SK-N-SH (cell line): ENCODE data around the gene TXNDC11. TPM values are rescaled to one million over a fixed set of nuclear protein-coding genes. Genes with fewer than 3 reads are reported as not detected.
A peak's percentile ranks its signal among the peaks of the same experiment; 100 is the strongest.

Experiments
- CTCF ChIA-PET: fragments of 300-600, 350-600 bp; formaldehyde crosslinking; extraction: SDS; loops from one replicate; lab custom pipeline; 2021; lab: Yijun Ruan, JAX
- POLR2A ChIA-PET: fragments of 350-600 bp; sonication (Branson Sonifier 250); formaldehyde crosslinking; extraction: SDS; loops from one replicate; lab custom pipeline; 2020; ENCODE audit warnings: antibody characterized with exemption, inconsistent platforms; lab: Yijun Ruan, JAX
- DNase-seq: peaks from one replicate; pipeline ENCODE4 v3.0.0; 2012
- H2AFZ ChIP-seq: fragments of 200-600 bp; sonication (generic); 2 replicates; pipeline ENCODE4 v1.8.1; 2016; ENCODE audit warnings: antibody characterized with exemption, mild to moderate bottlenecking, low read depth
- H3F3A ChIP-seq: fragments of 200-600 bp; sonication (generic); replicated peaks from 2 replicates; pipeline ENCODE3; 2016; ENCODE audit warnings: antibody characterized with exemption, mild to moderate bottlenecking; ENCODE audit not compliant: insufficient read depth
- H3K27ac ChIP-seq, 2 experiments: fragments of 200-500 bp in 1 of 2; fragments of 200-600 bp in 1 of 2; sonication (Bioruptor generic) in 1 of 2; sonication (generic), shearing (Covaris generic) in 1 of 2; 2 replicates each; pipeline versions ENCODE4 v1.5.1 to v1.6.1; 2014 to 2016; ENCODE audit warnings: low read depth in 2 of 2, inconsistent platforms in 1 of 2, low read length in 1 of 2, mild to moderate bottlenecking in 1 of 2, mixed read lengths in 1 of 2
- H3K27me3 ChIP-seq: fragments of 200-600 bp; sonication (generic), shearing (Covaris generic); 2 replicates; pipeline ENCODE4 v1.6.1; 2016; ENCODE audit warnings: mixed run types; ENCODE audit not compliant: insufficient read depth
- H3K36me3 ChIP-seq, 2 experiments: fragments of 200-500 bp in 1 of 2; fragments of 200-600 bp in 1 of 2; sonication (Bioruptor generic) in 1 of 2; sonication (generic) in 1 of 2; replicated peaks in 1 of 2; 2 replicates each; pipeline versions ENCODE3 to v1.5.1; 2014 to 2016; ENCODE audit warnings: low read length in 1 of 2, mild to moderate bottlenecking in 1 of 2; ENCODE audit not compliant: insufficient read depth in 2 of 2, control insufficient read depth in 1 of 2
- H3K4me1 ChIP-seq, 2 experiments: fragments of 200-500 bp in 1 of 2; fragments of 200-600 bp in 1 of 2; sonication (Bioruptor generic) in 1 of 2; sonication (generic), shearing (Covaris generic) in 1 of 2; 2 replicates each; pipeline versions ENCODE4 v1.5.1 to v1.6.1; 2014 to 2016; ENCODE audit warnings: low read depth in 1 of 2, low read length in 1 of 2, mixed run types in 1 of 2; ENCODE audit not compliant: insufficient read depth in 2 of 2, control insufficient read depth in 1 of 2
- H3K4me2 ChIP-seq: fragments of 200-600 bp; sonication (generic), shearing (Covaris generic); 2 replicates; pipeline ENCODE4 v1.6.1; 2017; ENCODE audit warnings: mixed run types
- H3K4me3 ChIP-seq, 2 experiments: fragments of 200-500 bp in 1 of 2; fragments of 200-600 bp in 1 of 2; sonication (Bioruptor generic) in 1 of 2; sonication (generic), shearing (Covaris generic) in 1 of 2; 2 replicates each; pipeline versions ENCODE4 v1.5.1 to v1.8.1; 2014 to 2016; ENCODE audit warnings: low read depth in 2 of 2, inconsistent platforms in 1 of 2, low read length in 1 of 2, mild to moderate bottlenecking in 1 of 2, mixed read lengths in 1 of 2, moderate library complexity in 1 of 2
- H3K79me2 ChIP-seq: fragments of 200-600 bp; sonication (generic); 2 replicates; pipeline ENCODE4 v1.8.1; 2017; ENCODE audit warnings: mild to moderate bottlenecking; ENCODE audit not compliant: insufficient read depth
- H3K9ac ChIP-seq: fragments of 200-600 bp; sonication (generic); 2 replicates; pipeline ENCODE4 v1.6.1; 2017; ENCODE audit warnings: mixed run types
- H3K9me2 ChIP-seq: fragments of 200-600 bp; sonication (generic); 2 replicates; pipeline ENCODE4 v1.6.1; 2017; ENCODE audit warnings: mixed run types
- H3K9me3 ChIP-seq: fragments of 200-600 bp; sonication (generic); 2 replicates; pipeline ENCODE4 v1.6.1; 2017; ENCODE audit warnings: mixed run types, mild to moderate bottlenecking, moderate library complexity
- H4K20me1 ChIP-seq: fragments of 200-600 bp; sonication (generic); 2 replicates; pipeline ENCODE4 v1.6.1; 2017; ENCODE audit warnings: mild to moderate bottlenecking, mixed run types; ENCODE audit not compliant: insufficient read depth
- EP300 ChIP-seq, 2 experiments: IDR thresholded peaks; 2 replicates each; pipeline versions ENCODE4 v1.4.0 to v1.6.1; 2012; ENCODE audit warnings: borderline replicate concordance in 1 of 2, low read depth in 1 of 2, low read length in 1 of 2
- EZH2phosphoT487 ChIP-seq: fragments of 200-600 bp; sonication (generic); IDR thresholded peaks from 2 replicates; pipeline ENCODE4 v1.6.1; 2017; ENCODE audit warnings: low read depth, mixed run types, mild to moderate bottlenecking, antibody characterized with exemption, moderate library complexity, borderline replicate concordance
- FOSL2 ChIP-seq: IDR thresholded peaks from 2 replicates; pipeline ENCODE4 v1.4.0; 2012; ENCODE audit warnings: low read depth, mild to moderate bottlenecking, moderate library complexity, borderline replicate concordance
- FOXJ3 ChIP-seq: sonication (generic); formaldehyde crosslinking; IDR thresholded peaks from 2 replicates; pipeline ENCODE4 v1.5.1; 2020; ENCODE audit warnings: mild to moderate bottlenecking, missing genetic modification reagents
- FOXM1 ChIP-seq: IDR thresholded peaks from 2 replicates; pipeline ENCODE4 v1.4.0; 2012; ENCODE audit warnings: low read depth, mild to moderate bottlenecking
- GATA2 ChIP-seq: sonication (generic); formaldehyde crosslinking; IDR thresholded peaks from 2 replicates; pipeline ENCODE4 v1.5.0; 2020; ENCODE audit warnings: mild to moderate bottlenecking, missing genetic modification reagents
- MEF2A ChIP-seq: IDR thresholded peaks from 2 replicates; pipeline ENCODE4 v1.4.0; 2012; ENCODE audit warnings: low read depth, borderline replicate concordance
- NFIC ChIP-seq: IDR thresholded peaks from 2 replicates; pipeline ENCODE4 v1.4.0; 2012; ENCODE audit warnings: borderline replicate concordance
- NRF1 ChIP-seq: IDR thresholded peaks from 2 replicates; pipeline ENCODE4 v1.6.1; 2012; ENCODE audit warnings: low read depth, mild to moderate bottlenecking, low read length
- POLR2AphosphoS5 ChIP-seq: IDR thresholded peaks from 2 replicates; pipeline ENCODE4 v1.6.1; 2012; ENCODE audit warnings: low read depth, low read length
- RFX5 ChIP-seq: IDR thresholded peaks from 2 replicates; pipeline ENCODE4 v1.6.1; 2012; ENCODE audit warnings: mild to moderate bottlenecking, improper control_type of control experiment, low read length
- RXRA ChIP-seq: IDR thresholded peaks from 2 replicates; pipeline ENCODE4 v1.4.0; 2012; ENCODE audit warnings: low read depth, mild to moderate bottlenecking, borderline replicate concordance
- SMC3 ChIP-seq: IDR thresholded peaks from 2 replicates; pipeline ENCODE4 v1.6.1; 2012; ENCODE audit warnings: low read depth, low read length, improper control_type of control experiment
- WGBS: methylation state at CpG from one replicate; pipeline ENCODE4 v1.1.6; 2017; ENCODE audit warnings: low lambda C conversion rate; 5-methylcytosine and 5-hydroxymethylcytosine counted together
- polyA plus RNA-seq, 3 experiments: library from polyadenylated mRNA; depleted of rRNA; stranded (reverse); fragments of >200 nt; gene quantifications; 2 replicates each; pipeline ENCODE4 v1.2.3, GENCODE V29; 2012
- TF ChIP-seq, protein P1 (sequence below): fragments of 200-600 bp; sonication (generic); IDR thresholded peaks from 2 replicates; pipeline ENCODE4 v1.6.1; 2017; ENCODE audit warnings: antibody characterized with exemption, mild to moderate bottlenecking, moderate library complexity
- TF ChIP-seq, protein P2 (sequence below): IDR thresholded peaks from 2 replicates; pipeline ENCODE4 v1.4.0; 2012; ENCODE audit warnings: low read depth, borderline replicate concordance

The TXNDC11 gene
- polyA plus RNA-seq, 1 of the 3 experiments (the other 2 are of a cell fraction): 37.0 TPM

DNA sequence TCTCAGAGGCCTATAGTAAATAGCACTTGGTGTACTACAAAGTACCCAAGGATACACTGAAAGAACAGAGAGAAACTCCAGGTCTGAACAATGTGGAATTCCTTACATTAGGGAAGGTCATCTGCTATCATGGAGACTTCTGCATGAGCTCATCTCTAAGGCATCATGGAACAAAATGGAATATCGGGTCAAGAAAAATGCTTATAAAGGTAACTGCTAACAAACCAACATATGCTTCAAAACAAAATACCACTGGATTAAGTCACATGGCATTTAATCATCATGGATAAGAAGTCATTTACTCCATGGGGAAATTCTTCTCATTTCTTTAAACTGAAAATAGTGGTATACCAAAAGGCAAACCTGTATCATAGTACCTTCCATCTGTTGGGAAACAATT, 34.2 kb downstream of the TXNDC11 start:
- ChIA-PET POLR2A (no interaction called here), CTCF (interaction anchor here (0.8 to 2.4 kb wide), 5 partner anchors 33 to 744 kb away, joined by 3 to 15 read pairs (median 3); partner anchors contain the start of gene ZC3H7A)
- Histone ChIP-seq H3K27ac (peak overlapping the region in 1 of 2 experiments; percentile 57; a peak in 2 of 4 replicates), H3K4me3 (no peak overlapping the region), H3K4me1 (peaks cover 6% of the 10 kb centered on the region in 2 experiments; a peak in 2 of 4 replicates), H4K20me1 (peaks cover 7% of the 10 kb centered on the region; the same call in 1 of the 2 replicates), H3K9ac (no peak overlapping the region), H3K4me2 (peak overlapping the region; percentile 34; the same call in 1 of the 2 replicates), H2AFZ (no peak overlapping the region), H3K9me3 (no peaks in the 10 kb centered on the region), H3K27me3 (no peaks in the 10 kb centered on the region), H3F3A (peaks cover 10% of the 10 kb centered on the region), H3K9me2 (no peaks in the 10 kb centered on the region), H3K79me2 (peaks cover 54% of the 10 kb centered on the region), H3K36me3 (peaks cover 16 to 52% of the 10 kb centered on the region in 2 experiments)
- WGBS: 76% methylated on average over 1 of the region's 1 CpG
- TF ChIP-seq NRF1 (no peak), MEF2A (no peak), POLR2AphosphoS5 (no peak), SMC3 (no peak), NFIC (no peak), EZH2phosphoT487 (no peak), RFX5 (no peak), FOXM1 (no peak), RXRA (no peak), EP300 (IDR thresholded peaks at IDR 0.05; ENCODE audit: borderline replicate concordance in 1 of 2, low read depth in 1 of 2, low read length in 1 of 2) (no peak), GATA2 (CRISPR knock-in tag) (no peak), FOXJ3 (CRISPR knock-in tag) (no peak), FOSL2 (no peak)
- TF ChIP-seq, protein P1, sequence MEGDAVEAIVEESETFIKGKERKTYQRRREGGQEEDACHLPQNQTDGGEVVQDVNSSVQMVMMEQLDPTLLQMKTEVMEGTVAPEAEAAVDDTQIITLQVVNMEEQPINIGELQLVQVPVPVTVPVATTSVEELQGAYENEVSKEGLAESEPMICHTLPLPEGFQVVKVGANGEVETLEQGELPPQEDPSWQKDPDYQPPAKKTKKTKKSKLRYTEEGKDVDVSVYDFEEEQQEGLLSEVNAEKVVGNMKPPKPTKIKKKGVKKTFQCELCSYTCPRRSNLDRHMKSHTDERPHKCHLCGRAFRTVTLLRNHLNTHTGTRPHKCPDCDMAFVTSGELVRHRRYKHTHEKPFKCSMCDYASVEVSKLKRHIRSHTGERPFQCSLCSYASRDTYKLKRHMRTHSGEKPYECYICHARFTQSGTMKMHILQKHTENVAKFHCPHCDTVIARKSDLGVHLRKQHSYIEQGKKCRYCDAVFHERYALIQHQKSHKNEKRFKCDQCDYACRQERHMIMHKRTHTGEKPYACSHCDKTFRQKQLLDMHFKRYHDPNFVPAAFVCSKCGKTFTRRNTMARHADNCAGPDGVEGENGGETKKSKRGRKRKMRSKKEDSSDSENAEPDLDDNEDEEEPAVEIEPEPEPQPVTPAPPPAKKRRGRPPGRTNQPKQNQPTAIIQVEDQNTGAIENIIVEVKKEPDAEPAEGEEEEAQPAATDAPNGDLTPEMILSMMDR: no peak
- TF ChIP-seq, protein P2, sequence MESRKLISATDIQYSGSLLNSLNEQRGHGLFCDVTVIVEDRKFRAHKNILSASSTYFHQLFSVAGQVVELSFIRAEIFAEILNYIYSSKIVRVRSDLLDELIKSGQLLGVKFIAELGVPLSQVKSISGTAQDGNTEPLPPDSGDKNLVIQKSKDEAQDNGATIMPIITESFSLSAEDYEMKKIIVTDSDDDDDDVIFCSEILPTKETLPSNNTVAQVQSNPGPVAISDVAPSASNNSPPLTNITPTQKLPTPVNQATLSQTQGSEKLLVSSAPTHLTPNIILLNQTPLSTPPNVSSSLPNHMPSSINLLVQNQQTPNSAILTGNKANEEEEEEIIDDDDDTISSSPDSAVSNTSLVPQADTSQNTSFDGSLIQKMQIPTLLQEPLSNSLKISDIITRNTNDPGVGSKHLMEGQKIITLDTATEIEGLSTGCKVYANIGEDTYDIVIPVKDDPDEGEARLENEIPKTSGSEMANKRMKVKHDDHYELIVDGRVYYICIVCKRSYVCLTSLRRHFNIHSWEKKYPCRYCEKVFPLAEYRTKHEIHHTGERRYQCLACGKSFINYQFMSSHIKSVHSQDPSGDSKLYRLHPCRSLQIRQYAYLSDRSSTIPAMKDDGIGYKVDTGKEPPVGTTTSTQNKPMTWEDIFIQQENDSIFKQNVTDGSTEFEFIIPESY: no peak
- DNase-seq: no peak
